Measurements from ENCODE around the gene PLPP4. TPM values are rescaled to one million over a fixed set of nuclear protein-coding genes. Genes with fewer than 3 reads are reported as not detected.

PLPP4 gene
- total RNA-seq, 1 experiment from 2014 or later = not detected

- no peak for TF ChIP-seq CTCF (conservative IDR thresholded peaks at IDR 0.05)
- H2BK5ac ChIP-seq (ENCODE audit: insufficient read length, low read length) = no peak overlapping the region
- no peak overlapping the region for H3K4me2 ChIP-seq (ENCODE audit: insufficient read depth, insufficient read length, low read length)
- Mint-ChIP-seq H3K9me3 (peaks cover 10 to 15% of the 10 kb centered on the region in 2 experiments), H3K4me3 (no peak overlapping the region), H3K36me3 (ENCODE audit: insufficient read depth in 1 of 3, low read depth in 3 of 3) (peaks cover 4 to 8% (median 4%) of the 10 kb centered on the region in 3 experiments; a peak in 4 of 7 replicates), H3K4me1 (no peaks in the 10 kb centered on the region), H3K27me3 (ENCODE audit: low read depth) (peaks cover 8% of the 10 kb centered on the region; the same call in 1 of the 2 replicates), H3K27ac (no peak overlapping the region)
- no peak overlapping the region for H2BK12ac ChIP-seq (ENCODE audit: insufficient read length, low read depth, low read length)
- no peak overlapping the region for H2AK5ac ChIP-seq (ENCODE audit: insufficient read length, low read length)
- H3K79me2 ChIP-seq (ENCODE audit: insufficient read depth, low read length) = no peaks in the 10 kb centered on the region
- H3K23me2 ChIP-seq (ENCODE audit: insufficient read length, low read depth, low read length, poor library complexity, severe bottlenecking) = no peaks in the 10 kb centered on the region
- no peaks in the 10 kb centered on the region for H3K9me3 ChIP-seq (ENCODE audit: control insufficient read depth, low read depth, low read length)
- DNase-seq = no peak
- H3K79me1 ChIP-seq (ENCODE audit: insufficient read depth, low read depth, low read length, poor library complexity, severe bottlenecking) = no peaks in the 10 kb centered on the region
- H3K27me3 ChIP-seq (ENCODE audit: insufficient read depth, low read length) = no peaks in the 10 kb centered on the region
- H3K23ac ChIP-seq (ENCODE audit: insufficient read length, low read depth, low read length) = no peak overlapping the region
- no peak overlapping the region for H2BK120ac ChIP-seq (ENCODE audit: low read depth, low read length, poor library complexity, severe bottlenecking)
- H3K27ac ChIP-seq (ENCODE audit: insufficient read length, low read depth, low read length) = no peak overlapping the region
- H2BK20ac ChIP-seq (ENCODE audit: low read depth, low read length, poor library complexity, severe bottlenecking) = no peak overlapping the region
- no peak overlapping the region for H3K14ac ChIP-seq (ENCODE audit: insufficient read depth, low read length)
- WGBS (ENCODE audit: extremely low coverage, insufficient read length, low lambda C conversion rate) = no CpG with 5 or more reads among the region's 3 CpGs
- no peak overlapping the region for H3K9ac ChIP-seq (ENCODE audit: extremely low read depth, insufficient read length, low read length)
- no peak overlapping the region for H3K4ac ChIP-seq (ENCODE audit: low read depth, low read length)
- no peak overlapping the region for H4K91ac ChIP-seq (ENCODE audit: insufficient read length, low read depth, low read length)
- no peak overlapping the region for H2AFZ ChIP-seq (ENCODE audit: low read length)
- no peak overlapping the region for H3K18ac ChIP-seq (ENCODE audit: insufficient read length, low read depth, low read length)
- H4K8ac ChIP-seq (replicated peaks; ENCODE audit: insufficient read length, low read depth, low read length) = no peak overlapping the region
- no peak overlapping the region for H4K5ac ChIP-seq (ENCODE audit: insufficient read length, low read depth, low read length)
- H3K4me1 ChIP-seq (ENCODE audit: insufficient read depth, low read length) = no peaks in the 10 kb centered on the region
- H3K56ac ChIP-seq (ENCODE audit: insufficient read length, low read depth, low read length) = no peak overlapping the region
- H4K20me1 ChIP-seq (ENCODE audit: control insufficient read depth, insufficient read depth, insufficient read length) = no peaks in the 10 kb centered on the region
- no peak overlapping the region for H2BK15ac ChIP-seq (ENCODE audit: low read depth, low read length)
- H3T11ph ChIP-seq (ENCODE audit: low read length) = no peak overlapping the region
Measured at GRCh38 chr10:120483006-120483405, 26.0 kb downstream of the PLPP4 start.

Data from H9 (cell line).